ENCODE data around the gene TIAM2.

DNA sequence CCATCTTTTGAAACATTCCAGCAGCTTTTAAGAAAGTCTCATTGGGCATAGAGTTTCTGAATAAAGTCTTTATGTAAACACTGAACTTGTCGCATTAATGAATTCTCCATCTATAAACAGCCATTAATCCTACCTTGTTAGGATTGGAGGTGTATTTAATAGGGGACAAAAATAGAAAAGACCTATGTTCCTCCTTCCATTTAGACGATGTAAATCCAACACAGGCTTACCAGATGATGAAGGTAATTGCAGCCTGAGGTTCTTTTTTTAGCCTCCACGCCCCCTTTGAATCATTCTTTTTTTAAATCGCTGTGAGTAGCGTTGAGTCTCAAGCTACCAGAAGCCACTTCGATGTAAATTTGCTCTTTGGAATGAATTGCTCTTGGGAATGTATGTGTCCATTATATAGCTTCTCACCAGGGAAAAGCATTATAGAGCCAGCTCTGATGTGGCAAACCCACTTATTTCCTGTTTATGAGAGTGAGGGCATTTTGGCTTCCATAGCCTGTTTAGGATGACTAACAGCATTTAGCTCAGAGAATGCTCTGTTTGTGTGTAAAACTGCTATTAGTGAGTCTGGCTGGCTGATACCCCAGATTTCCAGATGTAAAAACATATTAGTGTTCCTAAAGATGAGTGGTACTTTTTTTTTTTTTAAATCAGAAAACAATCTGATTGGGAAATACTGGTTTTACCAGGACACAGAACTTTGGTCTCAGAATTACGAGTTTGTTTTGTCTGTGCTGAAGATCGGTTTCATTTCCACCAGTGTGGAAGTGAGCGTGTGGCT lies 193.8 kb downstream of the TIAM2 start:
- TF ChIP-seq, protein P1, sequence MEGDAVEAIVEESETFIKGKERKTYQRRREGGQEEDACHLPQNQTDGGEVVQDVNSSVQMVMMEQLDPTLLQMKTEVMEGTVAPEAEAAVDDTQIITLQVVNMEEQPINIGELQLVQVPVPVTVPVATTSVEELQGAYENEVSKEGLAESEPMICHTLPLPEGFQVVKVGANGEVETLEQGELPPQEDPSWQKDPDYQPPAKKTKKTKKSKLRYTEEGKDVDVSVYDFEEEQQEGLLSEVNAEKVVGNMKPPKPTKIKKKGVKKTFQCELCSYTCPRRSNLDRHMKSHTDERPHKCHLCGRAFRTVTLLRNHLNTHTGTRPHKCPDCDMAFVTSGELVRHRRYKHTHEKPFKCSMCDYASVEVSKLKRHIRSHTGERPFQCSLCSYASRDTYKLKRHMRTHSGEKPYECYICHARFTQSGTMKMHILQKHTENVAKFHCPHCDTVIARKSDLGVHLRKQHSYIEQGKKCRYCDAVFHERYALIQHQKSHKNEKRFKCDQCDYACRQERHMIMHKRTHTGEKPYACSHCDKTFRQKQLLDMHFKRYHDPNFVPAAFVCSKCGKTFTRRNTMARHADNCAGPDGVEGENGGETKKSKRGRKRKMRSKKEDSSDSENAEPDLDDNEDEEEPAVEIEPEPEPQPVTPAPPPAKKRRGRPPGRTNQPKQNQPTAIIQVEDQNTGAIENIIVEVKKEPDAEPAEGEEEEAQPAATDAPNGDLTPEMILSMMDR (IDR thresholded peaks at IDR 0.05; ENCODE audit: poor library complexity), result no peak
- no peak for TF ChIP-seq EZH2phosphoT487 (IDR thresholded peaks at IDR 0.05; ENCODE audit: low read depth, severe bottlenecking, unreplicated experiment)
- no peak for TF ChIP-seq EZH2 (IDR thresholded peaks at IDR 0.05; ENCODE audit: borderline replicate concordance)

All from hepatocyte (in vitro differentiated cells).